ENCODE results near the gene RPS3.
"Not testable (repeated sequence)": the region's sequence is repeated elsewhere in the genome, so short reads cannot be mapped to it uniquely, and the experiment has no call there.

Gene RPS3

GRCh38 chr11:75380716-75381420 lies 18.4 kb upstream of the RPS3 start:
- DNase-seq (ENCODE audit: low spot score), result no peak

GRCh38 chr11:75383246-75383645 lies 16.1 kb upstream of the RPS3 start:
- no peak for DNase-seq (ENCODE audit: low spot score)

GRCh38 chr11:75384438-75385080 lies 14.8 kb upstream of the RPS3 start:
- peak; percentile 89 for DNase-seq (ENCODE audit: low spot score)

GRCh38 chr11:75386942-75387630 lies 12.2 kb upstream of the RPS3 start:
- no peak for DNase-seq (ENCODE audit: low spot score)

GRCh38 chr11:75387736-75388294 lies 11.5 kb upstream of the RPS3 start:
- no peak for DNase-seq (ENCODE audit: low spot score)

GRCh38 chr11:75388386-75389275 lies 10.7 kb upstream of the RPS3 start:
- peak; percentile 87 for DNase-seq (ENCODE audit: low spot score)

- DNase-seq (ENCODE audit: low spot score), result no peak
Measured at GRCh38 chr11:75389276-75389605, 10.1 kb upstream of the RPS3 start.

- no peak for DNase-seq (ENCODE audit: low spot score)
Measured at GRCh38 chr11:75389925-75390324, 9.4 kb upstream of the RPS3 start.

GRCh38 chr11:75394085-75394840 lies 5.1 kb upstream of the RPS3 start:
- no peak for DNase-seq (ENCODE audit: low spot score)

- DNase-seq (ENCODE audit: low spot score), result no peak
Measured at GRCh38 chr11:75398906-75399305, 412 bp upstream of the RPS3 start.

- DNase-seq (ENCODE audit: low spot score), result peak; percentile 41
Measured at GRCh38 chr11:75400146-75400865, 988 bp downstream of the RPS3 start.

GRCh38 chr11:75402002-75402773 lies 2.9 kb downstream of the RPS3 start:
- no peak for DNase-seq (ENCODE audit: low spot score)

- no peak for DNase-seq (ENCODE audit: low spot score)
Measured at GRCh38 chr11:75403037-75403436, 3.7 kb downstream of the RPS3 start.

- no peak for DNase-seq (ENCODE audit: low spot score)
Measured at GRCh38 chr11:75403983-75404658, 4.8 kb downstream of the RPS3 start.

GRCh38 chr11:75406338-75406777 lies 7.0 kb downstream of the RPS3 start:
- peak; percentile 70 for DNase-seq (ENCODE audit: low spot score)

GRCh38 chr11:75408957-75409219 lies 9.6 kb downstream of the RPS3 start:
- no peak for DNase-seq (ENCODE audit: low spot score)

GRCh38 chr11:75409971-75410370 lies 10.7 kb downstream of the RPS3 start:
- DNase-seq (ENCODE audit: low spot score), result not testable (repeated sequence)

GRCh38 chr11:75413146-75413545 lies 13.8 kb downstream of the RPS3 start:
- not testable (repeated sequence) for DNase-seq (ENCODE audit: low spot score)

GRCh38 chr11:75413864-75414263 lies 14.5 kb downstream of the RPS3 start:
- peak; percentile 26 for DNase-seq (ENCODE audit: low spot score)
